ENCODE results near the gene BEX4.

The BEX4 gene

GRCh38 chrX:103240155-103240554 lies 25.2 kb downstream of the BEX4 start:
- DNase-seq (ENCODE audit: low read depth): no peak

GRCh38 chrX:103248553-103248952 lies 33.6 kb downstream of the BEX4 start:
- no peak for DNase-seq (ENCODE audit: low read depth)

- DNase-seq (ENCODE audit: low read depth): no peak
Observed at GRCh38 chrX:103249805-103250204, 34.9 kb downstream of the BEX4 start.

- no peak for DNase-seq (ENCODE audit: low read depth)
Observed at GRCh38 chrX:103250977-103251376, 36.1 kb downstream of the BEX4 start.

GRCh38 chrX:103253608-103254007 lies 38.7 kb downstream of the BEX4 start:
- no peak for DNase-seq (ENCODE audit: low read depth)

GRCh38 chrX:103254171-103254824 lies 39.4 kb downstream of the BEX4 start:
- DNase-seq (ENCODE audit: low read depth): no peak

GRCh38 chrX:103254921-103255493 lies 40.1 kb downstream of the BEX4 start, which contains the start of gene TCEAL8:
Gene TCEAL8, minus strand, starts transcription at chrX:103255155. Its CDS starts 1,176 bp downstream, at chrX:103253979.
- peak; percentile 20 for DNase-seq (ENCODE audit: low read depth)

- DNase-seq (ENCODE audit: low read depth): no peak
Observed at GRCh38 chrX:103256651-103257050, 41.7 kb downstream of the BEX4 start.

GRCh38 chrX:103258275-103258674 lies 43.4 kb downstream of the BEX4 start:
- no peak for DNase-seq (ENCODE audit: low read depth)

All from stimulated activated CD8-positive, alpha-beta memory T cell treated with anti-CD3 and anti-CD28 coated beads, Interleukin-12 subunit alpha, Interleukin-12 subunit beta, amount 100 ng/mL, for 4 hours (primary cell).